Stimulated activated CD4-positive, alpha-beta T cell treated with anti-CD3 and anti-CD28 coated beads, Interleukin-1b, Interleukin-23, amount 100 ng/mL, for 4 hours (primary cell): ENCODE data around the gene DDX41.
A peak's percentile ranks its signal among the peaks of the same experiment; 100 is the strongest.
"Not testable (repeated sequence)": the region's sequence is repeated elsewhere in the genome, so short reads cannot be mapped to it uniquely, and the experiment has no call there.

ENCODE experiments used
- DNase-seq, 2 donors: peaks; one replicate each; pipeline ENCODE4 v3.0.0-alpha.2; 2020; ENCODE audit warnings: low read depth in 2 of 2

The DDX41 gene

GRCh38 chr5:177516601-177517568 lies at the start of gene DDX41:
Gene DDX41, minus strand, starts transcription at chr5:177516961. Its CDS starts 16 bp downstream, at chr5:177516945.
- peak; percentile 90 to 91 for DNase-seq

- no peak for DNase-seq
These were observed 48.3 kb upstream of the DDX41 start for GRCh38 chr5:177565046-177565445.

- not testable (repeated sequence) for DNase-seq
These were observed 42.7 kb upstream of the DDX41 start for GRCh38 chr5:177559446-177559941.

- no peak for DNase-seq
These were observed 41.0 kb upstream of the DDX41 start for GRCh38 chr5:177557796-177558195.

- DNase-seq: no peak
These were observed 40.4 kb upstream of the DDX41 start for GRCh38 chr5:177557041-177557647.

GRCh38 chr5:177555665-177556064 lies 38.9 kb upstream of the DDX41 start:
- no peak for DNase-seq

GRCh38 chr5:177555228-177555627 lies 38.5 kb upstream of the DDX41 start:
- DNase-seq: no peak

- peak; percentile 92 for DNase-seq
These were observed 37.8 kb upstream of the DDX41 start, which contains the start of gene FAM193B for GRCh38 chr5:177554474-177555111. Gene FAM193B, minus strand, starts transcription at chr5:177554563. Its CDS starts 105 bp downstream, at chr5:177554458.

GRCh38 chr5:177553671-177554429 lies 37.1 kb upstream of the DDX41 start:
- DNase-seq: peak; percentile 14 to 37

- DNase-seq: no peak
These were observed 36.2 kb upstream of the DDX41 start for GRCh38 chr5:177552839-177553455.

GRCh38 chr5:177550122-177550521 lies 33.4 kb upstream of the DDX41 start:
- DNase-seq: no peak

GRCh38 chr5:177548495-177548894 lies 31.7 kb upstream of the DDX41 start:
- DNase-seq: no peak

GRCh38 chr5:177547736-177548135 lies 31.0 kb upstream of the DDX41 start:
- DNase-seq: no peak

GRCh38 chr5:177546258-177546741 lies 29.5 kb upstream of the DDX41 start:
- no peak for DNase-seq

GRCh38 chr5:177545487-177546257 lies 28.9 kb upstream of the DDX41 start:
- DNase-seq: no peak

GRCh38 chr5:177542816-177543465 lies 26.2 kb upstream of the DDX41 start:
- no peak for DNase-seq

GRCh38 chr5:177540438-177540837 lies 23.7 kb upstream of the DDX41 start:
- no peak for DNase-seq

- DNase-seq: no peak
These were observed 22.6 kb upstream of the DDX41 start for GRCh38 chr5:177539411-177539810.

- no peak for DNase-seq
These were observed 22.1 kb upstream of the DDX41 start for GRCh38 chr5:177538876-177539275.
